BE2C (cell line): ENCODE measurements around the gene NBR1.
"Not testable (repeated sequence)": the region's sequence is repeated elsewhere in the genome, so short reads cannot be mapped to it uniquely, and the experiment has no call there.

Source experiments
- DNase-seq: peaks from one replicate; pipeline ENCODE4 v3.0.0-alpha.2; 2020
- H3K27me3 ChIP-seq: fragments of 250-450 bp; sonication (Bioruptor Pico); 2 replicates; pipeline ENCODE4 v1.5.1; 2020; ENCODE audit warnings: mild to moderate bottlenecking
- H3K36me3 ChIP-seq: fragments of 250-450 bp; sonication (Bioruptor Pico); 2 replicates; pipeline ENCODE4 v1.5.1; 2020; ENCODE audit warnings: mild to moderate bottlenecking
- H3K4me1 ChIP-seq: fragments of 250-450 bp; sonication (Bioruptor Pico); 2 replicates; pipeline ENCODE4 v1.5.1; 2020
- H3K4me3 ChIP-seq: 2 replicates; pipeline ENCODE4 v1.5.1; 2011; ENCODE audit warnings: low read depth, low read length
- H3K9me3 ChIP-seq: fragments of 250-450 bp; sonication (Bioruptor Pico); 2 replicates; pipeline ENCODE4 v1.5.1; 2020
- TF ChIP-seq, protein P1 (sequence below): IDR thresholded peaks from 2 replicates; pipeline ENCODE4 v1.5.1; 2012; ENCODE audit warnings: mild to moderate bottlenecking, low read depth, low read length

The NBR1 gene

DNA sequence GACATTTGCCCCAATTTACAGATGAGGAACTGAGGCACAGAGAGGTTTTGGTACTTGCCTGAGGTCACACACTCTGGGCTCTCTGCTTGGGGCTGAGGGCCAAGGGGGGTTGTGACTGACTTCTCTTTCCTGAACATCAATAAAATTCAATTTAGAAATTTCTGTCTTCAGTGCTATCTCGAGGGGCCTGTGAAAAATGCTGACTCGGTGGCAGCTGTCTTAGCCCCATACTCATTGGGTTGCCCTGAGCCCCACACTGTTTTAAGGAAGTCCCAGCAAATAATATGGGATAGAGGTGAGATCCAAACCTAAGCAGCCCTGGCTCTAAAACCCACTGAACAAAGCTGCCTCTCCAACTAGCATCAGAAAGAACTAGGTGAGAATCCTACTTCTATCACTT lies 38.9 kb upstream of the NBR1 start:
- no peaks in the 10 kb centered on the region; the same call in 1 of the 2 replicates for H3K36me3 ChIP-seq
- no peaks in the 10 kb centered on the region for H3K27me3 ChIP-seq
- TF ChIP-seq, protein P1, sequence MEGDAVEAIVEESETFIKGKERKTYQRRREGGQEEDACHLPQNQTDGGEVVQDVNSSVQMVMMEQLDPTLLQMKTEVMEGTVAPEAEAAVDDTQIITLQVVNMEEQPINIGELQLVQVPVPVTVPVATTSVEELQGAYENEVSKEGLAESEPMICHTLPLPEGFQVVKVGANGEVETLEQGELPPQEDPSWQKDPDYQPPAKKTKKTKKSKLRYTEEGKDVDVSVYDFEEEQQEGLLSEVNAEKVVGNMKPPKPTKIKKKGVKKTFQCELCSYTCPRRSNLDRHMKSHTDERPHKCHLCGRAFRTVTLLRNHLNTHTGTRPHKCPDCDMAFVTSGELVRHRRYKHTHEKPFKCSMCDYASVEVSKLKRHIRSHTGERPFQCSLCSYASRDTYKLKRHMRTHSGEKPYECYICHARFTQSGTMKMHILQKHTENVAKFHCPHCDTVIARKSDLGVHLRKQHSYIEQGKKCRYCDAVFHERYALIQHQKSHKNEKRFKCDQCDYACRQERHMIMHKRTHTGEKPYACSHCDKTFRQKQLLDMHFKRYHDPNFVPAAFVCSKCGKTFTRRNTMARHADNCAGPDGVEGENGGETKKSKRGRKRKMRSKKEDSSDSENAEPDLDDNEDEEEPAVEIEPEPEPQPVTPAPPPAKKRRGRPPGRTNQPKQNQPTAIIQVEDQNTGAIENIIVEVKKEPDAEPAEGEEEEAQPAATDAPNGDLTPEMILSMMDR = no peak
- H3K9me3 ChIP-seq = no peaks in the 10 kb centered on the region
- no peaks in the 10 kb centered on the region for H3K4me1 ChIP-seq
- DNase-seq = no peak
- no peak overlapping the region for H3K4me3 ChIP-seq

DNA sequence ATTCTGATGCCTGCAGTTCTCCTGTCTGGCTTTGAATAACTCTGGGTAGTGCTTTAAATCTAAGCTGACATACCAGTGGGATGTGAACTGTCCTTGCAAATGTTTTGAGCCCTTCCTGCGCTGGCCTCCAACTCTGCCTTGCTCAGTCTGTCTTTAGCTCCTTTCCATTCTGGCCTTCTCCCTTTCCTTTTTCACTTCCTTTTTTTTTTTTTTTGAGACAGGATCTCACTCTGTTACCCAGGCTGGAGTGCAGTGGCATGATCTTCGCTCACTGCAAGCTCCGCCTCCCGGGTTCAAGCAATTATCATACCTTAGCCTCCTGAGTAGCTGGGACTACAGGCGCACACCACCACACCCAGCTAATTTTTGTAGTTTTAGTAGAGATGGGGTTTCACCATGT lies 37.6 kb upstream of the NBR1 start:
- not testable (repeated sequence) for H3K4me1 ChIP-seq, DNase-seq

DNA sequence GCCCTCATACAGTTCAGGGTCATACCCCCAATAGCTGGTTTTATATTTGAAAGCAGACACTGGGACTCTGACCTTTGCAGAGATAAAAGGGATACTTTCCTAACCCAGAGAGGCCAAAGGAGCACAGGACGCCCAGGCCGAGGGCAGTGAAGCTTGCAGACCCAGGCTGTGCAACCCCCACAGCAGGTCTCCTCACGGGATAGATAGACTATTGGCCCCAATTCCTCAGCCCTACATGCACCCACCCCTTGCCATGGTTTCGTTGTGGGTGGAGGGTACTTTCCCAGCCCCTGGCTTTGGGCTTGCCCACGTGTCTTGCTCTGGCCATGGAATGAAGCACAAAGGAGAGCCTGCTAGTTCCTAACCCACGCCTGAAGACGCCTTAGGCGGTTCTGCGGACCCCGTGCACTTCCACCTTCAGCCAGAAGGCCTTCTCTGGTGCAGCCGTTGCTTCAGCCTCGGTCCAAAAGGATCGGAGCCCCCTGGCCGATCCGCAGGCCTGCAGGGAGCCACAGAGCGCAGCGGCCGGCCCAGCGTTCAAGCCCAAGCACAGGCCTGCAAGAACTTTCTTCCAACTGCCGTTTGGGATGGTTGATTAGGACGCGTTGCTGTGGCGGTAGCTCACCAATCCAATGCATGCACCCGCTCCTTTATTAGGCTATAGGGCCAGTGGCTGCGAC lies 36.1 kb upstream of the NBR1 start:
- Histone ChIP-seq H3K4me3 (no peak overlapping the region), H3K36me3 (no peaks in the 10 kb centered on the region; the same call in 1 of the 2 replicates), H3K9me3 (no peaks in the 10 kb centered on the region), H3K4me1 (no peaks in the 10 kb centered on the region), H3K27me3 (no peaks in the 10 kb centered on the region)
- TF ChIP-seq, protein P1 = no peak
- no peak for DNase-seq

More for the DNA sequence above, 37.6 kb upstream of the NBR1 start:
- H3K36me3 ChIP-seq, H3K9me3 ChIP-seq, H3K27me3 ChIP-seq, H3K4me3 ChIP-seq: not testable (repeated sequence)

- no peak for DNase-seq
- H3K36me3 ChIP-seq = no peaks in the 10 kb centered on the region; the same call in 1 of the 2 replicates
- no peaks in the 10 kb centered on the region for H3K9me3 ChIP-seq
- no peaks in the 10 kb centered on the region for H3K4me1 ChIP-seq
- no peaks in the 10 kb centered on the region for H3K27me3 ChIP-seq
- no peak overlapping the region for H3K4me3 ChIP-seq
- TF ChIP-seq, protein P1 = no peak
These were observed 35.6 kb upstream of the NBR1 start for GRCh38 chr17:43135454-43135819.

DNA sequence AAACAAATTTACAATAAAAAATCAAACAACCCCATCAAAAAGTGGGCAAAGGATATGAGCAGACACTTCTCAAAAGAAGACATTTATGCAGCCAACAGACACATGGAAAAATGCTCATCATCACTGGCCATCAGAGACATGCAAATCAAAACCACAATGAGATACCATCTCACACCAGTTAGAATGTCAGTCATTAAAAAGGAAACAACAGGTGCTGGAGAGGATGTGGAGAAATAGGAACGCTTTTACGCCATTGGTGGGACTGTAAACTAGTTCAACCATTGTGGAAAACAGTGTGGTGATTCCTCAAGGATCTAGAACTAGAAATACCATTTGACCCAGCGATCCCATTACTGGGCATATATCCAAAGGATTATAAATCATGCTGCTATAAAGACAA lies 34.4 kb upstream of the NBR1 start:
- not testable (repeated sequence) for H3K36me3 ChIP-seq, H3K9me3 ChIP-seq, H3K4me3 ChIP-seq, H3K4me1 ChIP-seq, DNase-seq, H3K27me3 ChIP-seq

GRCh38 chr17:43138531-43138930 lies 32.5 kb upstream of the NBR1 start:
- not testable (repeated sequence) for H3K9me3 ChIP-seq, H3K36me3 ChIP-seq, DNase-seq, H3K27me3 ChIP-seq, H3K4me3 ChIP-seq, H3K4me1 ChIP-seq

GRCh38 chr17:43140396-43141332 lies 30.4 kb upstream of the NBR1 start:
- Histone ChIP-seq H3K4me1 (no peaks in the 10 kb centered on the region), H3K9me3 (no peaks in the 10 kb centered on the region), H3K27me3 (no peaks in the 10 kb centered on the region), H3K4me3 (no peak overlapping the region), H3K36me3 (0 out of 2 replicates have a peak, but pooled peaks cover 2% of the 10 kb centered on the region)
- DNase-seq = no peak
- TF ChIP-seq, protein P1 = no peak
